HCT116 (cell line): ENCODE results near the gene KLK13. TPM values are rescaled to one million over a fixed set of nuclear protein-coding genes. Genes with fewer than 3 reads are reported as not detected.

ENCODE experiments used
- ATAC-seq: fragments of 200-7000 bp; cut with Tn5 transposase; 2 replicates; pipeline ENCODE4 v1.9.1; 2020; ENCODE audit warnings: mild to moderate bottlenecking, moderate library complexity
- BruUV-seq: library from RNA; stranded (reverse); fragments of 400-500 nt; replicated peaks from 2 replicates; lab custom pipeline; 2021; lab: Mats Ljungman, UMichigan
- CTCF ChIA-PET: fragments of 300-600 bp; sonication (Branson Sonifier 250); formaldehyde crosslinking; loops from one replicate; lab custom pipeline; 2021; ENCODE audit warnings: antibody characterized with exemption; lab: Charles Lee
- POLR2A ChIA-PET: fragments of 300-600, 350-600 bp; sonication (Branson Sonifier 250); formaldehyde crosslinking; loops from one replicate; lab custom pipeline; 2021; ENCODE audit warnings: antibody characterized with exemption; lab: Charles Lee
- RAD21 ChIA-PET, 2 experiments: fragments of 300-600 bp; sonication (Branson Sonifier 250); formaldehyde crosslinking; loops; one replicate each; lab custom pipeline; 2023; ENCODE audit warnings: low total read pairs in 2 of 2; ENCODE audit not compliant: uncharacterized antibody in 2 of 2, unreplicated experiment in 2 of 2, low non-redundant PET in 1 of 2; lab: Charles Lee
- DNase-seq: peaks from one replicate; pipeline ENCODE4 v3.0.0-alpha.2; 2010; ENCODE audit warnings: low read depth, low spot score
- H2AFZ ChIP-seq: fragments of 200-600 bp; shearing (Covaris generic), sonication (generic); 2 replicates; pipeline ENCODE4 v1.6.1; 2017; ENCODE audit warnings: low read depth, mixed run types, mixed read lengths, antibody characterized with exemption, low read length; ENCODE audit not compliant: poor library complexity, severe bottlenecking
- H3K27ac ChIP-seq: 2 replicates; pipeline ENCODE4 v1.5.1; 2012; ENCODE audit warnings: low read depth, low read length
- H3K27me3 ChIP-seq: fragments of 200-600 bp; sonication (generic); 2 replicates; pipeline ENCODE4 v1.6.1; 2016; ENCODE audit warnings: mixed run types, low read length, mixed read lengths; ENCODE audit not compliant: insufficient read depth
- H3K36me3 ChIP-seq, 2 experiments: fragments of 200-500 bp in 1 of 2; fragments of 200-600 bp in 1 of 2; sonication (Bioruptor generic) in 1 of 2; sonication (generic) in 1 of 2; 2 replicates each; pipeline versions ENCODE4 v1.5.1 to v1.6.1; 2014 to 2016; ENCODE audit warnings: low read length in 2 of 2, inconsistent platforms in 1 of 2, mixed read lengths in 1 of 2, mixed run types in 1 of 2; ENCODE audit not compliant: insufficient read depth in 2 of 2, control insufficient read depth in 1 of 2
- H3K4me1 ChIP-seq, 2 experiments: fragments of 200-600 bp in 1 of 2; sonication (generic) in 1 of 2; 2 replicates each; pipeline versions ENCODE4 v1.5.1 to v1.6.1; 2012 to 2017; ENCODE audit warnings: low read length in 2 of 2, inconsistent platforms in 1 of 2, mild to moderate bottlenecking in 1 of 2, mixed read lengths in 1 of 2, mixed run types in 1 of 2, moderate library complexity in 1 of 2; ENCODE audit not compliant: insufficient read depth in 2 of 2, control insufficient read depth in 1 of 2
- H3K4me2 ChIP-seq: fragments of 200-600 bp; sonication (generic); 2 replicates; pipeline ENCODE4 v1.6.1; 2017; ENCODE audit warnings: mixed run types, low read length, mixed read lengths
- H3K4me3 ChIP-seq, 2 experiments: fragments of 200-600 bp in 1 of 2; sonication (generic) in 1 of 2; replicated peaks in 1 of 2; 2 replicates each; pipeline ENCODE4 v1.5.1; 2011 to 2016; ENCODE audit warnings: low read length in 2 of 2, control low read depth in 1 of 2, low read depth in 1 of 2, mild to moderate bottlenecking in 1 of 2, mixed read lengths in 1 of 2, mixed run types in 1 of 2
- H3K79me2 ChIP-seq: fragments of 200-600 bp; sonication (generic); 2 replicates; pipeline ENCODE4 v1.6.1; 2017; ENCODE audit warnings: mild to moderate bottlenecking, mixed run types, low read length, moderate library complexity, mixed read lengths; ENCODE audit not compliant: insufficient read depth
- H3K9ac ChIP-seq: fragments of 200-600 bp; sonication (generic); 2 replicates; pipeline ENCODE4 v1.6.1; 2016; ENCODE audit warnings: low read length, mixed read lengths
- H3K9me2 ChIP-seq: fragments of 200-600 bp; sonication (generic), shearing (Covaris generic); 2 replicates; pipeline ENCODE4 v1.6.1; 2017; ENCODE audit warnings: mixed run types, mild to moderate bottlenecking, moderate library complexity; ENCODE audit not compliant: insufficient read depth
- H3K9me3 ChIP-seq, 2 experiments: fragments of 200-500 bp in 1 of 2; fragments of 200-600 bp in 1 of 2; sonication (Bioruptor generic) in 1 of 2; sonication (generic) in 1 of 2; 2 replicates each; pipeline ENCODE4 v1.6.1; 2014 to 2017; ENCODE audit warnings: low read length in 2 of 2, mixed read lengths in 2 of 2, inconsistent platforms in 1 of 2, low read depth in 1 of 2, mild to moderate bottlenecking in 1 of 2, mixed run types in 1 of 2, moderate library complexity in 1 of 2; ENCODE audit not compliant: control insufficient read depth in 1 of 2, insufficient read depth in 1 of 2
- H4K20me1 ChIP-seq: fragments of 200-600 bp; sonication (generic), shearing (Covaris generic); 2 replicates; pipeline ENCODE4 v1.6.1; 2017; ENCODE audit warnings: mixed run types, mild to moderate bottlenecking, moderate library complexity; ENCODE audit not compliant: insufficient read depth
- CBX3 ChIP-seq: IDR thresholded peaks from 2 replicates; pipeline ENCODE4 v1.6.1; 2012; ENCODE audit warnings: low read depth
- CTCF ChIP-seq, 3 experiments: fragments of 200-600 bp in 1 of 3; sonication (generic) in 1 of 3; IDR thresholded peaks in 2 of 3; conservative IDR thresholded peaks in 1 of 3; 2 replicates each; pipeline ENCODE4 v1.5.1; 2012 to 2017; ENCODE audit warnings: low read depth in 2 of 3, low read length in 2 of 3, antibody characterized with exemption in 1 of 3, borderline replicate concordance in 1 of 3, control low read depth in 1 of 3, mild to moderate bottlenecking in 1 of 3, mixed read lengths in 1 of 3, mixed run types in 1 of 3, moderate library complexity in 1 of 3; ENCODE audit not compliant: insufficient read depth in 1 of 3
- EGR1 ChIP-seq: IDR thresholded peaks from 2 replicates; pipeline ENCODE4 v1.6.1; 2012; ENCODE audit warnings: low read depth
- EZH2 ChIP-seq: fragments of 200-600 bp; sonication (generic); IDR thresholded peaks from 2 replicates; pipeline ENCODE4 v1.6.1; 2017; ENCODE audit warnings: antibody characterized with exemption, mixed run types
- JUND ChIP-seq: IDR thresholded peaks from 2 replicates; pipeline ENCODE4 v1.6.1; 2012
- MAX ChIP-seq: IDR thresholded peaks from 2 replicates; pipeline ENCODE4 v1.6.1; 2012
- RAD21 ChIP-seq: IDR thresholded peaks from 2 replicates; pipeline ENCODE4 v1.6.1; 2012; ENCODE audit warnings: low read depth, mild to moderate bottlenecking
- ZNF274 ChIP-seq: fragments of 200-500 bp; sonication (Bioruptor generic); IDR thresholded peaks from 2 replicates; pipeline ENCODE4 v1.6.1; 2014; ENCODE audit warnings: mild to moderate bottlenecking, low read depth, low read length, inconsistent platforms
- intact Hi-C: fragments of 100-400 bp; cut with micrococcal nuclease; formaldehyde crosslinking; loops from 2 replicates; pipeline ENCODE4 v1.10.0; 2022
- total RNA-seq: library from RNA; stranded (reverse); gene quantifications from one replicate; pipeline ENCODE4 v1.2.1, GENCODE V29; 2021; ENCODE audit not compliant: unreplicated experiment

The KLK13 gene
- total RNA-seq, 1 experiment from 2014 or later: 3.2 TPM

DNA sequence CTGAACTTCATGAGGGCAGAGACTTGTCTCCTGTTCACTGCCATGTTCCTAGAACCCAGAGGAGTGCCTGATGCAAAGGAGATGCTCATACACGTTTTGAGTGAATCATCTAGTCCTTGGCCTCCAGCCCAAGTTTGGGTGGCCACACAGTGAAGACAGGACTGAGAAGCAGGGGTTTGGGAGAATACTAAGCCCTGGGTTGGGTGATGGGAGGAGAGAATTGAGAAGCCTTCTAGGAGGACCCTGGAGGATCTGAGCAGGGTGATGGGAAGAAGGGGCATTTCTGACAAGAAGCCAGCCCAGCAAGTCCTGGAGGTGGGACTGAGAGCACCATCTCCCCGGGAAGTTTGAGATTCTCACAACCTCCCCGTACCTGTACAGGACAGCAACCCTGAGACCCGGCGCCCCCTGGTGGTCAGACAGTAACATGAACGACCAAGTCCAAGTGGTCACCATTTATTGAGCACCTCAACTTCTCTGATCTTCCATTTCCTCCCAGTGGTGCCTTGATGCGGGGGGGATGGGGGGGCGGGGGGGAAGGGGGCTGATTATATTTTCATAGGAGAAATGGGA lies 32.4 kb upstream of the KLK13 start:
- Histone ChIP-seq H3K36me3 (peaks cover 0 to 5% of the 10 kb centered on the region in 2 experiments; a peak in 1 of 4 replicates), H3K9me3 (no peaks in the 10 kb centered on the region), H2AFZ (no peak overlapping the region), H3K9me2 (no peaks in the 10 kb centered on the region), H3K27me3 (no peaks in the 10 kb centered on the region), H3K4me3 (no peak overlapping the region), H4K20me1 (no peaks in the 10 kb centered on the region), H3K9ac (no peak overlapping the region), H3K4me1 (peaks cover under 1 to 6% of the 10 kb centered on the region in 2 experiments; a peak in 2 of 4 replicates), H3K79me2 (peaks cover 1% of the 10 kb centered on the region; the same call in 1 of the 2 replicates), H3K4me2 (no peak overlapping the region), H3K27ac (no peak overlapping the region)
- DNase-seq: peak; percentile 31
- POLR2A ChIA-PET: interaction anchor here (1.5 to 1.7 kb wide), 3 partner anchors 76 to 79 kb away, joined by 3 to 6 read pairs (median 3); partner anchors contain the start of gene KLK10
- peak; percentile 87 for ATAC-seq
- CTCF ChIA-PET: interaction anchor here (0.7 to 6.3 kb wide), 20 partner anchors 8 to 560 kb away, joined by 3 to 140 read pairs (median 3); partner anchors contain the start of genes KLK10, KLK7 and KLK8
- BruUV-seq: no TSS peak
- intact Hi-C loops: loop anchor here (2.0 to 10.0 kb wide), 5 partner anchors 166 to 732 kb away; partner anchors contain the start of gene NAPSA
- TF ChIP-seq ZNF274: no peak
- peak; percentile 36 to 78 (median 65); a peak in 5 of 6 replicates for TF ChIP-seq CTCF (IDR thresholded peaks at IDR 0.05 in 2 of 3, conservative IDR thresholded peaks at IDR 0.05 in 1 of 3; ENCODE audit: borderline replicate concordance in 1 of 3, insufficient read depth in 1 of 3, low read depth in 2 of 3, low read length in 2 of 3)
- no peak for TF ChIP-seq EGR1
- TF ChIP-seq RAD21: peak; percentile 60
- TF ChIP-seq EZH2: no peak
- TF ChIP-seq CBX3: no peak
- TF ChIP-seq MAX: no peak
- no peak for TF ChIP-seq JUND
- RAD21 ChIA-PET: interaction anchor here (0.9 to 1.7 kb wide), 5 partner anchors 76 to 175 kb away, joined by 3 to 10 read pairs (median 4); no protein-coding TSS in a partner anchor
